GM21367 (cell line): ENCODE data around the gene CCDC152.
"Not testable (repeated sequence)": the region's sequence is repeated elsewhere in the genome, so short reads cannot be mapped to it uniquely, and the experiment has no call there.

Experiments used
- ATAC-seq: cut with Tn5 transposase; IDR thresholded peaks from one replicate; pipeline ENCODE4 v1.9.1; 2021; ENCODE audit not compliant: unreplicated experiment

Gene CCDC152

GRCh38 chr5:42844408-42844807 lies 87.8 kb downstream of the CCDC152 start:
- ATAC-seq, result not testable (repeated sequence)

GRCh38 chr5:42848545-42848944 lies 91.9 kb downstream of the CCDC152 start:
- ATAC-seq, result no peak

- ATAC-seq, result no peak
These were observed 94.9 kb downstream of the CCDC152 start for GRCh38 chr5:42851481-42851880.
